Right cardiac atrium (tissue), 5 donors: ENCODE data around the gene NKX3-2. TPM values are rescaled to one million over a fixed set of nuclear protein-coding genes. Genes with fewer than 3 reads are reported as not detected.
"Not testable (repeated sequence)": the region's sequence is repeated elsewhere in the genome, so short reads cannot be mapped to it uniquely, and the experiment has no call there.

Experiments
- ATAC-seq, 2 donors: fragments of 200-7000 bp; cut with Tn5 transposase; one replicate each; pipeline versions ENCODE4 v1.8.0 to v1.9.1; 2020; ENCODE audit warnings: moderate library complexity in 2 of 2, mild to moderate bottlenecking in 1 of 2
- DNase-seq, 3 donors: peaks; one replicate each; pipeline ENCODE4 v3.0.0-alpha.2; 2020
- H3K27ac ChIP-seq: one replicate; pipeline ENCODE4 v1.5.1; 2013; ENCODE audit warnings: mild to moderate bottlenecking, low read length, control low read depth, moderate library complexity
- H3K27me3 ChIP-seq: one replicate; pipeline ENCODE4 v1.6.1; 2013; ENCODE audit not compliant: control insufficient read depth, insufficient read depth
- H3K4me1 ChIP-seq: one replicate; pipeline ENCODE4 v1.6.1; 2013; ENCODE audit warnings: low read length; ENCODE audit not compliant: control insufficient read depth, insufficient read depth
- H3K4me3 ChIP-seq: one replicate; pipeline ENCODE4 v1.5.1; 2013; ENCODE audit warnings: low read length, control low read depth
- H3K9me3 ChIP-seq: one replicate; pipeline ENCODE4 v1.6.1; 2013; ENCODE audit warnings: low read length; ENCODE audit not compliant: control insufficient read depth
- WGBS: extraction: QIAGEN DNeasy Blood & Tissue Kit; methylation state at CpG from one replicate; pipeline ENCODE4 v1.1.7; 2013; 5-methylcytosine and 5-hydroxymethylcytosine counted together
- intact Hi-C, 4 donors: fragments of 100-400 bp; cut with DNase I; formaldehyde crosslinking; loops; one replicate each; pipeline versions ENCODE4 v1.11.0 to v1.14.0; 2022 to 2023
- polyA plus RNA-seq: library from polyadenylated mRNA; stranded (reverse); fragments of 200-250 nt; gene quantifications from one replicate; pipeline ENCODE4 v1.2.3, GENCODE V29; 2013
- total RNA-seq, 4 donors: library from RNA; stranded (reverse); fragmentation: NEBNext Ultra II Directional; extraction: Animal tissue kit (Norgen Biotek cat#: 25700); gene quantifications; one replicate each; pipeline ENCODE4 v1.2.1, GENCODE V29; 2021
- donor health status: healthy with polysubstance abuse.
- donor health status: DM: no; HTN: yes; CAD: no.
- donor health status: DM: no; HTN: no; CAD: no.
- donor health status: DM: no; HTN: yes; CAD: no; lungs with severe emphysema.
- donor health status: DM: yes; HTN: yes; CAD: no.

The NKX3-2 gene
- total and polyA plus RNA-seq, 5 donors, result 0.05 to 0.12 TPM; not detected in 3

DNA sequence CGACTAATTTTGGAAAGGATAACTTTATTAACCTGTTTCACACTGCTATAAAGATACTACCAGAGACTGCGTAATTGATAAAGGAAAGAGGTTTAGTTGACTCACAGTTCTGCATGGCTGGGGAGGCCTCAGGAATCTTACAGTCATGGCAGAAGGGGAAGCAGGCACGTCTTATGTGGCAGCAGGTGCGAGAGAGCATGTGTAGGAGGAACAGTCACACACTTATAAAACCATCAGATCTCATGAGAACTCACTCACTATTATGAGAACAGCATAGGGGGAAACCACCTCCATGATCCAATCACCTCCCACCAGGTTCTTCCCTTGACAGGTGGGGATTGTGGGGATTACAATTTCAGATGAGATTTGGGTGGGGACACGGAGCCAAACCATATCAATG lies 15.8 kb upstream of the NKX3-2 start:
- ATAC-seq, DNase-seq, intact Hi-C loops, H3K4me3 ChIP-seq, H3K27ac ChIP-seq, H3K4me1 ChIP-seq, H3K9me3 ChIP-seq, H3K27me3 ChIP-seq: not testable (repeated sequence)
- 68% methylated on average over 5 of the region's 5 CpGs for WGBS

DNA sequence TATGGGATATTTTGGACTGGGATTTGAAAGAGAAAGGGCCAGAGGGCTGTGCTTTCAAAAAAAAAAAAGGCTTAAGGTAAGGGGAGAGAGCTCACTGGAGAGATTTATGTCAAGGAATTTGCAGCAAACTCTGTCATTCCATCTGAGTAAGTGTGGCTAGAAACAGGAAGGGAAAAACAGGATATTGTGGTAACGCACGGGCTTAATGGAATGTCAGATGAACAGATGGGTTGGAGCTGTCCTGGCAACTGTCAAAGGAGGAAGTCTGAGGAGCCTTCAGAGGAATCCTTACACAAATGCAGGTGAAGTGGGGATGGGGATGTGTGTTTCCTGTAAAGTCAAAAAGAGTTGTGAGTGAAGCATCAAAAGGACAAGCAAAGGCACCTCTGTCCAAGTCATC lies 15.1 kb upstream of the NKX3-2 start:
- Histone ChIP-seq H3K4me3 (no peak overlapping the region), H3K27ac (no peak overlapping the region), H3K4me1 (no peaks in the 10 kb centered on the region), H3K9me3 (no peaks in the 10 kb centered on the region), H3K27me3 (no peaks in the 10 kb centered on the region)
- 22% methylated on average over 2 of the region's 2 CpGs for WGBS
- ATAC-seq, result no peak
- intact Hi-C loops, result no loop called here
- DNase-seq, result no peak

DNA sequence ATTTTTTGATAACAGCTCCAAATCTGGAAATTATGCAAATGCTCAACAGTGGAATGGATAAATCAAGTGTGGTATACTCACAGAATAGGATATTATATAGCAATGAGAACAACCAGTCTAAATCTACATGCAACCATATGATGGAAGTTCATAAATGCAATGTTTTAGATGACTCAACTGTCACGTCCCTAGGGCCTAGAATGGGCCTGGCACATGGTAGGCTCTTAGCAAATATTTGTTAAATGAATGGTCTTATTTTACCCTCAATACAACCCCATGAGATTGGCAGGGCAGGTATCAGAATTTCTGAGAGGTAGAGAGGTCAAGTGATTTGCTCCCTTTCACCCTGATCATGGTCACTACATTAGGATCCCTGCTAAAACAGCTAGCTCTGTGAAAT lies 14.6 kb upstream of the NKX3-2 start:
- no peaks in the 10 kb centered on the region for H3K9me3 ChIP-seq
- ATAC-seq, result no peak
- no peaks in the 10 kb centered on the region for H3K4me1 ChIP-seq
- no peak overlapping the region for H3K27ac ChIP-seq
- H3K27me3 ChIP-seq, result no peaks in the 10 kb centered on the region
- H3K4me3 ChIP-seq, result no peak overlapping the region
- no peak for DNase-seq
- WGBS, result 75% methylated on average over 1 of the region's 1 CpG
- intact Hi-C loops, result no loop called here

DNA sequence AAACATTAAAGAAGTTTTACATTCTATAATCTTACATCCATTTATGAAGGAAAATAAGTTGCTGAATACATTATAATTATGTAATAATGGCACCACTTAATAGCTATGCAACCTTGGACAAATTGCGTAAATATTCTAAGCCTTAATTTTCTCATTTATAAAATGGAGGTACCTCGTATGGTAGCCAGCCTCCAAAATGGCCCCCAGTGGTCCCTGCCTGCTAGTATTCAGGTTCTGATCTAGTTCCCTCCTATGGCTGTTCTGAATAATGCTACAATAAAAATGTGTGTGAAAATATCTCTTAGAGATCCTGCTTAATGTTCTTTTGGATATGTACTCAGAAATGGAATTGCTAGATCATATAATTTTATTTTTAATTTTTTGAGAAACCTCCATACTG lies 11.0 kb upstream of the NKX3-2 start:
- no peaks in the 10 kb centered on the region for H3K9me3 ChIP-seq
- intact Hi-C loops, result no loop called here
- no peak overlapping the region for H3K27ac ChIP-seq
- ATAC-seq, result no peak
- 82% methylated on average over 2 of the region's 2 CpGs for WGBS
- DNase-seq, result no peak
- H3K27me3 ChIP-seq, result no peaks in the 10 kb centered on the region
- H3K4me1 ChIP-seq, result no peaks in the 10 kb centered on the region
- no peak overlapping the region for H3K4me3 ChIP-seq

DNA sequence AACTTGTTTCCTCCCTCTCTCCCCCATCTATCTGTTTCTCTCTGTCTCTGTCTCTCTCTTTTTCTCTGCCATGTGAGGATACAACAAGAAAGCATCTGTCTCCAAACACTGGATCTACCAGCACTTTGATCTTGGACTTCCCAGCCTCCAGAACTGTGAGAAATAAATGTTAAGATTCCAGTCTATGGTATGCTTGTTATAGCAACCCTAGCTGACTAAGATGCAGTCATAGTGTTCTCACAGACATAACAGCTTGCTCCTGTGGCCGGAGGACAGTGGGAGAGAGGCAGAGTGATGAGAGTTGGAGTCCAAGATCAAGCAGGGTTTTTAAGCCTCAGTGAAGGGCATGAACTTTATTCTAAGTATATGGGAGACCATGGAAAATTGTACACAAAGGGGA lies 8.8 kb upstream of the NKX3-2 start:
- intact Hi-C loops, result loop anchor here in 2 of 4 donors (5.0 kb wide), 2 partner anchors 821 to 826 kb away; no protein-coding TSS in a partner anchor
- WGBS, result 78% methylated on average over 1 of the region's 1 CpG
- Histone ChIP-seq H3K4me3 (no peak overlapping the region), H3K9me3 (no peaks in the 10 kb centered on the region), H3K4me1 (no peaks in the 10 kb centered on the region), H3K27ac (no peak overlapping the region), H3K27me3 (no peaks in the 10 kb centered on the region)
- DNase-seq (no peak), ATAC-seq (no peak)

DNA sequence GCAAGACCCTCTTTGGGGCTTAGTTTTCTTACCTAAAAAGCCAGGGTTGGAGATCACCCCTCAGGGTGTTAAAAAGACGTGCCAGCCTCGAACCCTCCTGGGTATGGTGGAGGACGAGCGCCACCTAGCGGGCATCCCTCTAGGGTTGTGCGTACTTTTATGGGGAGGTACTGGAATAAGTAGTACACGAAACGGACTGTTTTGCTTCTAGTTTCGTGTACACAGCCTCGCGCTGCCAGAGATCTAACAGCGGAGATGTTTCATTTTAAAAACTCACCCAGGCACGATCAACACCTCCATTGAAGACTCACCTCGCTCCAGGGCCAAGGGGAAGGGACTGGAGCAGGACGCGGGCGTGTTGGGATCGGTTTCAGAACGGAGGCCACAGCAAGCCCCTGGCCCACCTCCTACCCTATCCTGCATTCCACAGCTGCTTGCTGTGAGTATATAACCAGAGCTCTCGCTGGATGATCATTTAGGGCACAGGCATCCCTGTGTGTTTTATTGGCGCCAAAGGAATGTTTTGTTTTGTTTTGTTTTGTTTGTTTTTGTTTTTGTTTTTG lies 4.8 kb upstream of the NKX3-2 start:
- WGBS, result 3% methylated on average over 21 of the region's 21 CpGs
- Histone ChIP-seq H3K27ac (no peak overlapping the region), H3K27me3 (no peaks in the 10 kb centered on the region), H3K4me1 (peaks cover 7% of the 10 kb centered on the region), H3K4me3 (no peak overlapping the region), H3K9me3 (no peaks in the 10 kb centered on the region)
- intact Hi-C loops, result loop anchor here (1.0 to 5.0 kb wide), 4 partner anchors 696 to 822 kb away; no protein-coding TSS in a partner anchor
- DNase-seq (peak; percentile 81 to 94 (median 91)), ATAC-seq (peak; percentile 76 to 77)

DNA sequence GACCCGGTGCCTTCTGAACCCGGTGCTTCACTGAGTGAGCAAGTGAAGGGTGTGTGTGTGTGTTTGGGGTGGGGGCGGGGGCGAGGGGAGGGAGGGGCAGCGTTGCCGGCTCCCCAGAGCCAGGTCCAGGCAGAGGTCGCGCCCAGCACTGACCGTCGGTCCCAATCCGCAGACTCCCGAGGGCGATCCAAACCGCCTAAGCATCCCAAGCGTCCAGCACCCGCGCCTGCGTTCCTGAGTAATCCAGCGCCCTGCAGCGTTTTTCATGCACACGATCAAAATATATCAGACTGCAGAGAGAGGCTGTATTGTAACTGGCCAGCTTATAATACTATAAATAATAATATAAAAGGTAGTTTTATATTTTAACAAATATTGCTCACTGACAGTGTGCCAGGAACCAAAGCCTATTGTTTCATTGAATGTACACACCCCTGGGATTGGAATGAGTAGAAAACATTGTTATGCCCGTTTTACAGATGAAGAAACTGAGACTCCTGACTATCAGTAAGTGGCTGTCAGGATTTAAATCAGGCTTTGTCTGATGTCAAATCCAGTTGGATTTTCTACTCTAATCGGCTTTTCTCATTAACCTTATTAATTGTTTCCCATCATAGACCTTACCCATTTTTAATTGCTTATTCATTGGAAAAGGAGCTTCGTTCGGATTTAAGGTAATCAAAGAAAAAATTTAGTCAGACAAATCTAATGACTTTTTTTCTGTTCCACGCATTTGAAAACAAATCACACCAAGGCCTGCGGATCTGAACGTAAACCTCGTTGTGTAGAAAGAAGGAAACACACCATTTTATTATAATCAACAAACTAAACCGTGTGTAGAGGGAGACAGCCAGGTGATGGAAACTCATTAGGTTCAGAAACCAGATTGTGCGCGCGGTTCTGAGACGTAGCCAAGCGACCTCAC lies 4.0 kb upstream of the NKX3-2 start:
- DNase-seq, result no peak
- Histone ChIP-seq H3K27ac (no peak overlapping the region), H3K4me1 (peaks cover 7% of the 10 kb centered on the region), H3K9me3 (no peaks in the 10 kb centered on the region), H3K4me3 (peak overlapping the region; percentile 48), H3K27me3 (no peaks in the 10 kb centered on the region)
- no peak for ATAC-seq
- 8% methylated on average over 35 of the region's 35 CpGs for WGBS
- intact Hi-C loops, result loop anchor here (2.0 to 5.0 kb wide), 3 partner anchors 696 to 821 kb away; no protein-coding TSS in a partner anchor

DNA sequence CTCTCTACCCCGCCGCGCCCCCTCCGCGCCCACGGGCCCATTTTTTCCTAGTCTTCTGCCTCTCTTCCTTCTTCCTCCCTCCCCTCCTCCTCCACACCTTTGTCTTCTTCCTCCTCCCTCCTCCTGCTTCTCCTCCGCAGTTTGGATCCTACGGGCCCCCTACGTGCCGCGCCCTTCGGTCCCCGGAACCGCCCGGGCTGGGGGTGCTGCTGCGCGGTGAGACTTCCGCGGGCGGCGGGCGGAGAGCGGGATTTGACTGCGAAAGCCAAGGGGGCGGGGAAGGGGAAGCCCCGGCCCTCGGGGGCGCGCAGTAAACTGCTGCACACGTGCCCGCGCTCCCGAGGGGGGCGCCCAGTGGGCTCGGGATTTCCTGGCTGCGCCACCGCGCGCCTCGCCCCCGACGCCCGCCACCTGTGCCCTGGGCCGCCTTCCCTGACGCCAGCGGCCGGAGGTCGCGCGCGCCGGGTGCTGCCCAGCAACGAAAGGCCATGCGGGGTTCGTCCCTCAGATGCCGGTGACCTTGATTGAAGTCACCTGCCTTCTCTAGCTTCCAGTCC lies 3.3 kb upstream of the NKX3-2 start:
- Histone ChIP-seq H3K4me3 (peak overlapping the region; percentile 48), H3K27ac (no peak overlapping the region), H3K27me3 (no peaks in the 10 kb centered on the region), H3K9me3 (no peaks in the 10 kb centered on the region), H3K4me1 (peaks cover 7% of the 10 kb centered on the region)
- intact Hi-C loops, result loop anchor here (2.0 to 5.0 kb wide), 3 partner anchors 695 to 820 kb away; no protein-coding TSS in a partner anchor
- DNase-seq, result no peak
- no peak for ATAC-seq
- WGBS, result 1% methylated on average over 56 of the region's 56 CpGs

DNA sequence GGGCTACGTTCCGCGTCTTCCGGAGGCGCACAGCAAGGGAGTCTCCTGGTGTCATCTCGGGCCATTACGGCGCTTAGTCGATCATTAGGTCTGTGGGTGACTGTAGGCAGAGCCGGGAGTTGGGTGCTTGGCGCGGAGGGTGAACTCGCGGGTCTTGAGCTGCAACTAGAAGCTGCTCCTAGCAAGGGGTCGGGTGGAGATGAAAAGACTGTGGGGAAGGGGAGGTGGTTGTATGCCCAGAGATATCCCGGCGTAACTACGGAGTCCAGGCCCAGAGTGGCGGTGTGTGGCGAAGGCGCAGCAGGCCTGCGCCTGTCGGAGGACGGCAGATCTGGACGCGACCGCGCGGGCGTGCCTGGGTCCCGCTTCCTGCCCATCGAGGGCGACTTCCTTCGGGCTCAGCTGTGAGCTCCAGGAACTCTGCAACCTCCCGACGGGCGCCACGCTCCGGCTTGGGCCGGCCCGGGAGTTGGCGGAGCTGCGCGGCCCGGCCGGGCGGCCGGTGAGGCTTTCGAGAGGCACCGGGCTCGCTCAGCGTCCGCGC lies 2.7 kb upstream of the NKX3-2 start:
- no peak for ATAC-seq
- DNase-seq, result no peak
- no peaks in the 10 kb centered on the region for H3K27me3 ChIP-seq
- intact Hi-C loops, result loop anchor here in 2 of 4 donors (5.0 kb wide), 2 partner anchors 695 to 820 kb away; no protein-coding TSS in a partner anchor
- H3K4me3 ChIP-seq, result peak overlapping the region; percentile 48
- no peak overlapping the region for H3K27ac ChIP-seq
- 3% methylated on average over 54 of the region's 54 CpGs for WGBS
- H3K9me3 ChIP-seq, result no peaks in the 10 kb centered on the region
- peaks cover 7% of the 10 kb centered on the region for H3K4me1 ChIP-seq

DNA sequence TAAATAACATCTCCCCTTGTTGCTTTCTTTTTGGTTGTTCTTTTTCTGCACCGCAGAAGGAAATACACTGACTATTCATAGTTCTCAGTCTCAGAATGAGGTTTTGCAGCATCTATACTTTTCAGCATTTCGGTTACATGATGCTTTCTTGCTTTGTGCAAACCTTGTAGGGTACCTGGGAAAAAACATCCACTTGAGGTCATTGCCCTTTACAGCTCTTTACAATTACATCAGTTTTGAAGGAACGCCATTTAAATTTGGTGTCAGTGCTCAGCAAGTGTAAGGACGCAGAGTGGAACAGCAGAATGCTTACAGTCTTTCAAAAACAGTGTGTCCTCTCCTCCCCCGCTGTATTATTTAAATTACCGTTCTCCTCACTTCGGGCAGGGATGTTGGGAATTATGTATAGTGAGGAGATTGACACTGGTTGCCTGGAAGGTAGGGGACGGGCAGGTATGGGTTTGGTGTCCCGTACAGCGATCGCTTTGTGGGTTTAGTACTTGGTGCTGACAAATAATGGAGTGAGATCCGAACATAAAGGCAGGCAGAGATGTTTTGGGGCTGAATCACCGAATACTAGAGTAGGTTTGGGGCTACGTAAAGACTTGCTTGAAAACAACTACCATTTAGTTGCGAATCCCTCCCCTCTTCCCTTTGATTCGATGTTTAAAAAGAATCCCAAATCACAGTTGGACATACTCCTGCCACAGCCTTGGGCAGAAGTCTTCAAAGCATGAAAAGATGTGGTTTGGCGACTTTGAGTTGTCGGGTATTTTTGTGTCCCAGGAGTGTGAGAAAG lies 2.0 kb upstream of the NKX3-2 start:
- intact Hi-C loops, result loop anchor here in 2 of 4 donors (5.0 kb wide), 2 partner anchors 694 to 819 kb away; no protein-coding TSS in a partner anchor
- no peak for ATAC-seq
- H3K27ac ChIP-seq, result no peak overlapping the region
- no peak overlapping the region for H3K4me3 ChIP-seq
- no peaks in the 10 kb centered on the region for H3K27me3 ChIP-seq
- H3K9me3 ChIP-seq, result no peaks in the 10 kb centered on the region
- no peak for DNase-seq
- 15% methylated on average over 18 of the region's 18 CpGs for WGBS
- peaks cover 9% of the 10 kb centered on the region for H3K4me1 ChIP-seq
